Activated T-cell treated with anti-CD3 and anti-CD28 coated beads, Interleukin-2, amount 50 U/mL, for 1 hour (primary cell): ENCODE results near the gene NKX3-2.
"Not testable (repeated sequence)": the region's sequence is repeated elsewhere in the genome, so short reads cannot be mapped to it uniquely, and the experiment has no call there.

Experiments
- DNase-seq: peaks from one replicate; pipeline ENCODE4 v3.0.0-alpha.2; 2020

NKX3-2 gene

DNA sequence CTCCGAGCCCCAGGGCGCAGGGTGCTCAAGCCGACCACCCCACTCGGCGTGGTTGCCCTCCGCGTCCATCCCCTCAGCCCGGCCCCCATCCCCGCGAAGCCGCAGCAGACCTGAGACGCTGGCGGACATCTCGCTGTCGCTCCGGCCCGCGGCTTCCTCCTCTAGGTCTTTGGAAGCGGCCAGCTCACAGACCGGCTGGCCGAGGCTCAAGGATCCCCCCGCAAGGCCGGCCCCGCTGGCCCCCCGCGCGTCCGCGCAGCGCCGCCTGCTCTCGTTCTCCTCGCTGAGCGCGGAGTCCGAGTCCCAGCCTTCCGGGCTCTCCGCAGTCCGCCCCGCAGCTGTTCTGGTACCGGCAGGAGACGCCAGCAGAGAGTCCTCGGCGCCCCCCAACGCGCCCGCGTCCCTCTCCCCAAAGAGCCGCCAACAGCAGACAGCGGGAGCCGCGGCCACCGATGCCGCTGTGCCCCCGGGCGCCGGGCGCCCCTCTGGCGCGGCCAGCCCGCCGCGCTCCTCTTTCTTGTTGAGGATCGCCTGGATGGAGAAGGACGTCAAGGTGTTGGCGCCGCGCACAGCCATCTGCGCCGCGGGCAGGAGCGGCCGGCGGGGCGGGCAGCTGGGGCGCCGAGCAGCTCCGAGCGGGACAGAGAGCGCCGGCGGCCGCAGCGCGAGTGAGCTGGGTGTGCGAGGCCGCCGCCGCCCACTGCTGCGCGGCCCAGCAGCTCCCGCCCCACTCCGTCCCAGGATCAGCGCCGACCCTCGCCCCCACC, at the start of gene NKX3-2:
TSS of gene NKX3-2 (minus strand) at position 670 of the 767 bp plus-strand sequence. CDS start at position 576, 94 bp downstream.
- DNase-seq, result no peak

DNA sequence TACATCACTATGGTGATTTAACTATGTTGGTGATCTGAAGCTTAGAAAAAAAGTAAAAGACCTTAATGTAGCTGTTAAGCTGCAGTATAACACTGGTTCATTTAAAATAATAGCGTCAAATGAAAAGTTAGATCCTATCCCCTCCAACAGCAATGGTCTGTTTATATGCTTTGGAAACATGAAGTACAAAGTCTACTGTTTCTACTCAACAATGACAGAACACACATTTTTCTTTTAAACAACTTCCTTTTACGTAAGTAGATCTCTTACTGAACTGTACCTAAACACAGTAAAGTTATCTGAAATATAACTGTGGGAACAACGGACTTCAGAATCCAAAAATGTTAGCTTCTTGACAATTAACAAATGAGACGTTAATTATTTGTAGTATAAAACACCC, 47.9 kb upstream of the NKX3-2 start:
- DNase-seq, result no peak

DNA sequence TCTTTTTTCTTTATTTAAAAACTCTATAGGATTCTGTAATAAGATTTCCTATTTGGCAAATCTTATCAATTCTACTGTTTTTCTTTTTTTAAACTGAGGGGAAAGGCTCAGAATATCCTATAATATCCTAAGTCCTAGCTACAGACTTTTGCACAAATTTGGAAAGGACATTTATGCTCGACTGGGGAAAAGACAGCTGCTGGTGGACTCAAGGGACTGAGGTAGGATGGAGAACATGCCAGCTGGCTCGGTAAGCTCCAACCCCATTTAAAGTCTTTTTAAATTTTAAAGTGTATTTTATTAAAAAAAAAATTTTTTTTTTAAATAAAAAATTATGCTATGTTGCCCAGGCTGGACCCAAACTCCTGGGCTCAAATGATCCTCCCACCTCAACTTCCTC, 46.5 kb upstream of the NKX3-2 start:
- no peak for DNase-seq

GRCh38 chr4:13588954-13589353, 44.6 kb upstream of the NKX3-2 start:
- no peak for DNase-seq

DNA sequence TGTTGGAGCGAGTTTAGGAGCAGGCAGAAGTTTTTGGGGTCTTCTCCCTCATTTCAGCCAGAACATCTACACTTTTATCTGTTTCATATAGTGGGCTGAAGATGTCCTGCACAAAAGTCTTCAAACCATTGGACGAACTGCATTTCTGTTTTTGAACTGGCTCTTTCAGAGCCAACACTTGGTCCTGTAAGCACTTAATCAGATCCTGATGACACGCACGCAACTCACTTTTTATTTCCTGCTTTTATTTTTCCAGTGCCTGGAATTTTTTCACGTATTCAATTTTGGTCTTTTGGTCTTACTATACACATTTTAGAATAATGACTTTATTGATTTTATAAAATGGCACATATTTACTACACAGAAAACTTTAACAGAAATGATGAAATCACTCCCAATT, 40.2 kb upstream of the NKX3-2 start:
- no peak for DNase-seq

GRCh38 chr4:13580036-13580435, 35.7 kb upstream of the NKX3-2 start:
- no peak for DNase-seq

DNA sequence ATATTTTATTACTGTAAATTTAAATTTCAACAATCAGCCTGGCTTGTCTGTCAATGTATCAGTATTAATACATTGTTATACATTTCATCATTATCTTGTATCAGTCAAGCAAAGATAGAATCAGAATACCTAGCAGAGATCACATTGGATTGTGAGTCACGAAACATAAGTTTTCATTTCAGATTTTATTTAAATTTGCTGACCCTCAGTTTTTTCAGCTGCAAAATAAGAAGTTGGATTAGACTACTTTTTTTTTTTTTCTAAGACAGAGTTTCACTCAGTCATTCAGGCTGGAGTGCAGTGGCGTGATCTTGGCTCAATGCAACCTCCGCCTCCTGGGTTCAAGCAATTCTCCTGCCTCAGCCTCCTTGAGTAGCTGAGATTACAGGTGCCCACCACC, 33.4 kb upstream of the NKX3-2 start:
- DNase-seq, result no peak

GRCh38 chr4:13570916-13571315, 26.6 kb upstream of the NKX3-2 start:
- DNase-seq, result no peak

DNA sequence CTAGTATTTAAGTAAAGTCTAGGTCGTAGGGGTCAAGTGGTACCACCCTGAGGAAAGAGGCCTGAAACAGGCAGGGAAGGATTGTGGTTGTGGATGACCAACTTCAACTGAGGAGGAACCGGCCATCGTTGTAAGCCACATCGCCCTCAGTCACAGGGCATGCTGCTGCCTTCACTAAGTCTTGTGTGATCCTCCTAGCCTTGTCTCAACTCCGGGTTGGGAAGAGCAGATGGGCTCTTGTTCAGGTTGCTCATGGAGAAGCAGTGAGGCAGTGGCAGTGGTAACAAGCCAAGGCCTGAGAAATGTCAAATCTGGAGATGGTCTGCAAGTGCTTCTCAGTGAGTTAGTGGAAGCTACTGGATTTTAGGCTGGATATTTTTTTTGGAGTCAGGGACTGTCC, 22.8 kb upstream of the NKX3-2 start:
- no peak for DNase-seq

- DNase-seq, result no peak
These were observed 18.6 kb upstream of the NKX3-2 start for GRCh38 chr4:13562876-13563275.

DNA sequence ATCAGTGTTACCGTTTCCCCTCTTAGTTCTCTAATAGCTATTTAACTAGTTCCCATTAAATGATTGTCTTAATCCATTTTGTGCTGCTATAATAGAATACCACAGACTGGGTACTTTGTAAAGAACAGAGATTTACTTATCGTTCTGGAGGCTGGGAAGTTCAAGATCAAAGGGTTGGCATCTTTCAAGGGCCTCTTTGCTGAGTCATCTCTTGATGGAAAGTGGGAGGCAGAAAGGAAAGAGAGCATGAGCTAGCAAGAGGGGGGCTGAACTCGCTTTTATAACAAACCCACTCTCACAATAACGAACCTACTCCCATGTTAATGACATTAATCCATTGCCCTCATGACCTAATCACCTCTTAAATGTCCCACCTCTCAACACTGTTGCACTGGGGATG, 17.4 kb upstream of the NKX3-2 start:
- no peak for DNase-seq

DNA sequence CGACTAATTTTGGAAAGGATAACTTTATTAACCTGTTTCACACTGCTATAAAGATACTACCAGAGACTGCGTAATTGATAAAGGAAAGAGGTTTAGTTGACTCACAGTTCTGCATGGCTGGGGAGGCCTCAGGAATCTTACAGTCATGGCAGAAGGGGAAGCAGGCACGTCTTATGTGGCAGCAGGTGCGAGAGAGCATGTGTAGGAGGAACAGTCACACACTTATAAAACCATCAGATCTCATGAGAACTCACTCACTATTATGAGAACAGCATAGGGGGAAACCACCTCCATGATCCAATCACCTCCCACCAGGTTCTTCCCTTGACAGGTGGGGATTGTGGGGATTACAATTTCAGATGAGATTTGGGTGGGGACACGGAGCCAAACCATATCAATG, 15.8 kb upstream of the NKX3-2 start:
- not testable (repeated sequence) for DNase-seq

DNA sequence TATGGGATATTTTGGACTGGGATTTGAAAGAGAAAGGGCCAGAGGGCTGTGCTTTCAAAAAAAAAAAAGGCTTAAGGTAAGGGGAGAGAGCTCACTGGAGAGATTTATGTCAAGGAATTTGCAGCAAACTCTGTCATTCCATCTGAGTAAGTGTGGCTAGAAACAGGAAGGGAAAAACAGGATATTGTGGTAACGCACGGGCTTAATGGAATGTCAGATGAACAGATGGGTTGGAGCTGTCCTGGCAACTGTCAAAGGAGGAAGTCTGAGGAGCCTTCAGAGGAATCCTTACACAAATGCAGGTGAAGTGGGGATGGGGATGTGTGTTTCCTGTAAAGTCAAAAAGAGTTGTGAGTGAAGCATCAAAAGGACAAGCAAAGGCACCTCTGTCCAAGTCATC, 15.1 kb upstream of the NKX3-2 start:
- no peak for DNase-seq

GRCh38 chr4:13558881-13559280, 14.6 kb upstream of the NKX3-2 start:
- no peak for DNase-seq

DNA sequence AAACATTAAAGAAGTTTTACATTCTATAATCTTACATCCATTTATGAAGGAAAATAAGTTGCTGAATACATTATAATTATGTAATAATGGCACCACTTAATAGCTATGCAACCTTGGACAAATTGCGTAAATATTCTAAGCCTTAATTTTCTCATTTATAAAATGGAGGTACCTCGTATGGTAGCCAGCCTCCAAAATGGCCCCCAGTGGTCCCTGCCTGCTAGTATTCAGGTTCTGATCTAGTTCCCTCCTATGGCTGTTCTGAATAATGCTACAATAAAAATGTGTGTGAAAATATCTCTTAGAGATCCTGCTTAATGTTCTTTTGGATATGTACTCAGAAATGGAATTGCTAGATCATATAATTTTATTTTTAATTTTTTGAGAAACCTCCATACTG, 11.0 kb upstream of the NKX3-2 start:
- DNase-seq, result no peak

GRCh38 chr4:13553081-13553480, 8.8 kb upstream of the NKX3-2 start:
- no peak for DNase-seq

DNA sequence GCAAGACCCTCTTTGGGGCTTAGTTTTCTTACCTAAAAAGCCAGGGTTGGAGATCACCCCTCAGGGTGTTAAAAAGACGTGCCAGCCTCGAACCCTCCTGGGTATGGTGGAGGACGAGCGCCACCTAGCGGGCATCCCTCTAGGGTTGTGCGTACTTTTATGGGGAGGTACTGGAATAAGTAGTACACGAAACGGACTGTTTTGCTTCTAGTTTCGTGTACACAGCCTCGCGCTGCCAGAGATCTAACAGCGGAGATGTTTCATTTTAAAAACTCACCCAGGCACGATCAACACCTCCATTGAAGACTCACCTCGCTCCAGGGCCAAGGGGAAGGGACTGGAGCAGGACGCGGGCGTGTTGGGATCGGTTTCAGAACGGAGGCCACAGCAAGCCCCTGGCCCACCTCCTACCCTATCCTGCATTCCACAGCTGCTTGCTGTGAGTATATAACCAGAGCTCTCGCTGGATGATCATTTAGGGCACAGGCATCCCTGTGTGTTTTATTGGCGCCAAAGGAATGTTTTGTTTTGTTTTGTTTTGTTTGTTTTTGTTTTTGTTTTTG, 4.8 kb upstream of the NKX3-2 start:
- DNase-seq, result peak; percentile 83

- DNase-seq, result no peak
These were observed 4.0 kb upstream of the NKX3-2 start for GRCh38 chr4:13548059-13548983.

GRCh38 chr4:13547485-13548041, 3.3 kb upstream of the NKX3-2 start:
- DNase-seq, result no peak

- no peak for DNase-seq
These were observed 2.7 kb upstream of the NKX3-2 start for GRCh38 chr4:13546941-13547484.

DNA sequence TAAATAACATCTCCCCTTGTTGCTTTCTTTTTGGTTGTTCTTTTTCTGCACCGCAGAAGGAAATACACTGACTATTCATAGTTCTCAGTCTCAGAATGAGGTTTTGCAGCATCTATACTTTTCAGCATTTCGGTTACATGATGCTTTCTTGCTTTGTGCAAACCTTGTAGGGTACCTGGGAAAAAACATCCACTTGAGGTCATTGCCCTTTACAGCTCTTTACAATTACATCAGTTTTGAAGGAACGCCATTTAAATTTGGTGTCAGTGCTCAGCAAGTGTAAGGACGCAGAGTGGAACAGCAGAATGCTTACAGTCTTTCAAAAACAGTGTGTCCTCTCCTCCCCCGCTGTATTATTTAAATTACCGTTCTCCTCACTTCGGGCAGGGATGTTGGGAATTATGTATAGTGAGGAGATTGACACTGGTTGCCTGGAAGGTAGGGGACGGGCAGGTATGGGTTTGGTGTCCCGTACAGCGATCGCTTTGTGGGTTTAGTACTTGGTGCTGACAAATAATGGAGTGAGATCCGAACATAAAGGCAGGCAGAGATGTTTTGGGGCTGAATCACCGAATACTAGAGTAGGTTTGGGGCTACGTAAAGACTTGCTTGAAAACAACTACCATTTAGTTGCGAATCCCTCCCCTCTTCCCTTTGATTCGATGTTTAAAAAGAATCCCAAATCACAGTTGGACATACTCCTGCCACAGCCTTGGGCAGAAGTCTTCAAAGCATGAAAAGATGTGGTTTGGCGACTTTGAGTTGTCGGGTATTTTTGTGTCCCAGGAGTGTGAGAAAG, 2.0 kb upstream of the NKX3-2 start:
- DNase-seq, result no peak

- DNase-seq, result no peak
These were observed 1.1 kb upstream of the NKX3-2 start for GRCh38 chr4:13545394-13545808.
